Activated CD8-positive, alpha-beta memory T cell treated with anti-CD3 and anti-CD28 coated beads, Interleukin-2, amount 10 ng/mL, durations not matched to agents 7 days and 5 days (primary cell): ENCODE results near the gene RUVBL2. TPM values are rescaled to one million over a fixed set of nuclear protein-coding genes. Genes with fewer than 3 reads are reported as not detected.
A peak's percentile ranks its signal among the peaks of the same experiment; 100 is the strongest.
"Not testable (repeated sequence)": the region's sequence is repeated elsewhere in the genome, so short reads cannot be mapped to it uniquely, and the experiment has no call there.

ENCODE experiments used
- ATAC-seq: fragments of 150-1000 bp; cut with Tn5 transposase; one replicate; pipeline ENCODE4 v1.10.0; 2021; ENCODE audit warnings: moderate library complexity
- CTCF ChIA-PET: fragments of 350-600 bp; sonication (Branson Sonifier 250); formaldehyde crosslinking; loops from one replicate; lab custom pipeline; 2021; ENCODE audit warnings: antibody characterized with exemption; lab: Charles Lee
- DNase-seq: peaks from one replicate; pipeline ENCODE4 v3.0.0-alpha.2; 2020
- H3K27ac Mint-ChIP-seq: one replicate; pipeline ENCODE4 v1.8.0; 2021; ENCODE audit warnings: mild to moderate bottlenecking, mixed read lengths
- H3K27me3 Mint-ChIP-seq: one replicate; pipeline ENCODE4 v1.8.0; 2021; ENCODE audit warnings: mixed read lengths
- H3K36me3 Mint-ChIP-seq: one replicate; pipeline ENCODE4 v1.8.0; 2021; ENCODE audit warnings: mild to moderate bottlenecking, mixed read lengths
- H3K4me1 Mint-ChIP-seq: one replicate; pipeline ENCODE4 v1.8.0; 2021; ENCODE audit warnings: mixed read lengths
- H3K4me3 Mint-ChIP-seq: one replicate; pipeline ENCODE4 v1.8.0; 2021; ENCODE audit warnings: mild to moderate bottlenecking, moderate library complexity, mixed read lengths
- H3K9me3 Mint-ChIP-seq: one replicate; pipeline ENCODE4 v1.8.0; 2022; ENCODE audit warnings: low read depth, mixed read lengths
- total RNA-seq, 2 experiments: library from RNA; stranded (reverse); gene quantifications; one replicate each; pipeline ENCODE4 v1.2.3, GENCODE V29; 2021

RUVBL2 gene
- total RNA-seq, 2 experiments from 2014 or later: 124 to 125 TPM

DNA sequence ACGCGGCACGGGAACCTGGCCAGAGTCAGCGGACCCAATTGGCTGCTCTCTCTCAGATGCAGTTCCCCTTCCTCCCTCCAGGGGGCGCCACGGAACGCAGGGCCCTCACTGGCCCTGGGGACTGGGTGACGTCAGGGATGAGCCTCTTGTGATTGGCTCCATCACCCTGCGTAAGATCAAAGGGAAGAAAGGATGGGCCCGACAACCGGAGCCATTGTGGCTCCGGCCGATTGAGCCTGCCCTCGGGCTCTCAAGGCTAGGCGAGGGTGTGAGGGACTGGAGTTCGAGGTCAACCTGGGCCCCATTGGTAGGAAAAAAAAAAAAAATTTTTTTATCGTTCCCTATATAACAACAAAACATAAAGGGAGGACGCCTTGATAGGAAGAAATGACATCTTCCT, 43.1 kb downstream of the RUVBL2 start, which contains the start of gene CGB1:
TSS of gene CGB1 (minus strand) at position 81 of the 400 bp plus-strand sequence. CDS start 184 bp downstream, outside the sequence.
- H3K27me3 Mint-ChIP-seq, H3K36me3 Mint-ChIP-seq, H3K9me3 Mint-ChIP-seq, H3K27ac Mint-ChIP-seq, H3K4me1 Mint-ChIP-seq, H3K4me3 Mint-ChIP-seq, CTCF ChIA-PET: not testable (repeated sequence)
- peak; percentile 67 for DNase-seq
- peak; percentile 60 for ATAC-seq

DNA sequence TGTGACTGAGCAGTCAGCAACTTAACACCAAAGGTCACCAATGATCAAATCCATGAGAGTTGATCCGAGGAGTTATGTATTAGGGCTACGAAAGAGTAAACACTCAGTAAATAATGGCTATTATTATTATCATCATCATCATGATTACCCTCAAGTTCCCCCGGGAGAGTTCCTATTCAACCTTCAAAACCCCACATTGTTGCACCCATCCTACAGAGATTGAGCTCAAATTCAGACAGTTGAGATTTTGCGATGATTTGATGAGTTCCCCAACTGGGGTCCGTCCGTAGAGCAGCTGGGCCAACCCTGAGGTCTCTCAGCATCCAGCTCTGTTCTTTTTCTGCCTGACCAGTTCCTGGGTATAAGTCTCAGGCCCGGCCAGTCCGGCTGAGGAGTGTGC, 44.4 kb downstream of the RUVBL2 start:
- H3K4me1 Mint-ChIP-seq, H3K36me3 Mint-ChIP-seq, H3K27me3 Mint-ChIP-seq, CTCF ChIA-PET, H3K4me3 Mint-ChIP-seq, ATAC-seq, H3K27ac Mint-ChIP-seq, H3K9me3 Mint-ChIP-seq, DNase-seq: not testable (repeated sequence)

DNA sequence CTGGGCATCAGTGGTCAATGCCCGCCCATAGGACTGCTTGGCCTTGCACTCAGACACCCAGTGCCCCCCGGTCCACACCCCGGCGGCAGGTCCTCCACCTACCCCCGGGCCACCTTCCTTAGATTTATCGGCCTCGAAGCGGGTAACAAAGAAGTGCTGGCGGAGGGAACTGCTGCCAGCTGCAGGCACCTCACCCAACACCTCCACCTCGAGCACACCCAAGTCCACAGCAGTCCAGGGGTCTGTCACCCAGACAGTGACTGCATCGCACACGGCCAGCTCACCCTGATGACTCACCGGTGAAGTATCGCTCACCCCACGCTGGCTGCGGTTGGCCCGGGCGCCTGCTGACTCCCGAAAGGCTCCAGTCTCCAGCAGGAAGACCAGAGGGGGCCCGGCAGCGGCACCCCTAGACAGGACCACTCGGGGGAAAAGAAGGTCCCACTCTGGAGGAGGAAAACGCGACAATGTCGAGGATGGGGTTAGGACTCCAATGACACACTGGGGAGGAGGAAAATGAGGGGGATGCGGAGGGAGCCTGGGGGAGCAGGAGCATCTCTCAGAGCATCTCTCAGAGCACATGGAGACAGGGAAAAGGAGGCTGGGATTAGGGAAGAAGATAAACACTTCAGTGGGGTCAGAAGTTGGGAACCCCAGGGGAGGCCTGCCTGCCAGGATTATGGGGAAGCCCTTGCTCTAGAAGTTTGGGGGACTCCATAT, 45.0 kb downstream of the RUVBL2 start:
- ATAC-seq, H3K27me3 Mint-ChIP-seq, H3K4me1 Mint-ChIP-seq, H3K4me3 Mint-ChIP-seq, DNase-seq, H3K36me3 Mint-ChIP-seq, H3K27ac Mint-ChIP-seq, H3K9me3 Mint-ChIP-seq, CTCF ChIA-PET: not testable (repeated sequence)

DNA sequence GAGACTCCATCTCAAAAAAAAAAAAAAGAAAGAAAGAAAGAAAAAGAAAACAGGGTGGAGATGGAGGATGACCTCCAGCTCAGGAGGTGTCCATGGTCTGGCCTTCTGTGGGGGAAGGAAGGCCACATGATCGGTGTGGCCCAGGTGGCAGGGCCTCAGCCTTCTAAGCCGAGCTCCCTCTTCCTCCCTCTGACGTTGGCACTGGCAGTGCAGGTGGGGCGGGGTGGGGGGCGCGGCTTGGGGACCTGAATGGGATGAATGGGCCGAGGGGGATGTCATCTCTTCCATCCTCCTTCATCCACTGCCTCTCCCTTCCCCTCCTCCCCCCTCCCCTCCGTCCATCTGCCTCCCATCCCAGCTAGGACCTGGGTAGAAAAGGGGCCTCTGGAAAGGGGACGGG, 46.0 kb downstream of the RUVBL2 start:
- H3K27me3 Mint-ChIP-seq, H3K4me3 Mint-ChIP-seq, H3K9me3 Mint-ChIP-seq, ATAC-seq, CTCF ChIA-PET, DNase-seq, H3K36me3 Mint-ChIP-seq, H3K27ac Mint-ChIP-seq, H3K4me1 Mint-ChIP-seq: not testable (repeated sequence)

DNA sequence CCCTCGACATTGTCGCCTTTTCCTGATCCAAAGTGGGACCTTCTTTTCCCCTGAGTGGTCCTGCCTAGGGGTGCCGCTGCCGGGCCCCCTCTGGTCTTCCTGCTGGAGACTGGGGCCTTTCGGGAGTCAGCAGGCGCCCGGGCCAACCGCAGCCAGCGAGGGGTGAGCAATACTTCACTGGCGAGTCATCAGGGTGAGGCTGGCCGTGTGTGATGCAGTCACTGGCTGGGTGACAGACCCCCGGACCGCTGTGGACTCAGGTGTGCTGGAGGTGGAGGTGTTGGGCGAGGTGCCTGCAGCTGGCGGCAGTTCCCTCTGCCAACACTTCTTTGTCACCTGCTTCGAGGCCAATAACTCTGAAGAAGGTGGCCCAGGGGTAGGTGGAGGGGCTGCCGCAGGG, 48.5 kb downstream of the RUVBL2 start:
- H3K27me3 Mint-ChIP-seq: no peaks in the 10 kb centered on the region
- no peaks in the 10 kb centered on the region for H3K9me3 Mint-ChIP-seq
- H3K27ac Mint-ChIP-seq: no peak overlapping the region
- no peaks in the 10 kb centered on the region for H3K4me1 Mint-ChIP-seq
- H3K36me3 Mint-ChIP-seq: no peaks in the 10 kb centered on the region
- CTCF ChIA-PET: no interaction called here
- no peak overlapping the region for H3K4me3 Mint-ChIP-seq
- ATAC-seq: no peak
- DNase-seq: no peak

DNA sequence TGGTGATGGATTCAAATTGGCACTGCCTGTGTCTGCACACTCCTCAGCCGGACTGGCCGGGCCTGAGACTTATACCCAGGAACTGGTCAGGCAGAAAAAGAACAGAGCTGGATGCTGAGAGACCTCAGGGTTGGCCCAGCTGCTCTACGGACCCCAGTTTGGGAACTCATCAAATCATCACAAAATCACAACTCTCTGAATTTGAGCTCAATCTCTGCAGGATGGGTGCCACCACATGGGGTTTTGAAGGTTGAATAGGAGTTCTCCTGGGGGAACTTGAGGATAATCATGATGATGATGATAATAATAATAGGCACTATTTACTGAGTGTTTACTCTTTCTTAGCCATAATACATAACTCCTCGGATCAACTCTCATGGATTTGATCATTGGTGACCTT, 49.0 kb downstream of the RUVBL2 start:
- CTCF ChIA-PET, H3K36me3 Mint-ChIP-seq, H3K4me3 Mint-ChIP-seq, ATAC-seq, H3K4me1 Mint-ChIP-seq, DNase-seq, H3K27me3 Mint-ChIP-seq, H3K27ac Mint-ChIP-seq, H3K9me3 Mint-ChIP-seq: not testable (repeated sequence)

DNA sequence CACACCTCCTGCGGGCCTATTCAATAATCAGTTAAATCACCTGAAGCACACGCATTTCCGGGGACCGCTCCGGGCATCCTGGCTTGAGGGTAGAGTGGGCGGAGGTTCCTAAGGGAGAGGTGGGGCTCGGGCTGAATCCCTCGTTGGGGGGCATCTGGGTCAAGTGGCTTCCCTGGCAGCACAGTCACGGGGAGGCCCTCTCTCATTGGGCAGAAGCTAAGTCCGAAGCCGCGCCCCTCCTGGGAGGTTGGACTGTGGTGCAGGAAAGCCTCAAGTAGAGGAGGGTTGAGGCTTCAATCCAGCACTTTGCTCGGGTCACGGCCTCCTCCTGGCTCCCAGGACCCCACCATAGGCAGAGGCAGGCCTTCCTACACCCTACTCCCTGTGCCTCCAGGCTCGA, 49.9 kb downstream of the RUVBL2 start, which contains the start of gene CGB5:
TSS of gene CGB5 (plus strand) at position 301 of the 400 bp plus-strand sequence. CDS start 362 bp downstream, outside the sequence.
- DNase-seq, H3K4me1 Mint-ChIP-seq, H3K36me3 Mint-ChIP-seq, H3K4me3 Mint-ChIP-seq, ATAC-seq, CTCF ChIA-PET, H3K27me3 Mint-ChIP-seq, H3K27ac Mint-ChIP-seq, H3K9me3 Mint-ChIP-seq: not testable (repeated sequence)

DNA sequence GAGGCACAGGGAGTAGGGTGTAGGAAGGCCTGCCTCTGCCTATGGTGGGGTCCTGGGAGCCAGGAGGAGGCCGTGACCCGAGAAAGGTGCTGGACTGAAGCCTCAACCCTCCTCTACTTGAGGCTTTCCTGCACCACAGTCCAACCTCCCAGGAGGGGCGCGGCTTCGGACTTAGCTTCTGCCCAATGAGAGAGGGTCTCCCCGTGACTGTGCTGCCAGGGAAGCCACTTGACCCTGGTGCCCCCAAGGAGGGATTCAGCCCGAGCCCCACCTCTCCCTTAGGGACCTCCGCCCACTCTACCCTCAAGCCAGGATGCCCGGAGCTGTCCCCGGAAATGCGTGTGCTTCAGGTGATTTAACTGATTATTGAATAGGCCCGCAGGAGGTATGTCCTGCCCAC, 55.3 kb downstream of the RUVBL2 start, which contains the start of gene CGB8:
TSS of gene CGB8 (minus strand) at position 101 of the 400 bp plus-strand sequence. CDS start 372 bp downstream, outside the sequence.
- H3K4me1 Mint-ChIP-seq, H3K27me3 Mint-ChIP-seq, H3K36me3 Mint-ChIP-seq, H3K27ac Mint-ChIP-seq, DNase-seq, ATAC-seq, CTCF ChIA-PET, H3K9me3 Mint-ChIP-seq, H3K4me3 Mint-ChIP-seq: not testable (repeated sequence)

DNA sequence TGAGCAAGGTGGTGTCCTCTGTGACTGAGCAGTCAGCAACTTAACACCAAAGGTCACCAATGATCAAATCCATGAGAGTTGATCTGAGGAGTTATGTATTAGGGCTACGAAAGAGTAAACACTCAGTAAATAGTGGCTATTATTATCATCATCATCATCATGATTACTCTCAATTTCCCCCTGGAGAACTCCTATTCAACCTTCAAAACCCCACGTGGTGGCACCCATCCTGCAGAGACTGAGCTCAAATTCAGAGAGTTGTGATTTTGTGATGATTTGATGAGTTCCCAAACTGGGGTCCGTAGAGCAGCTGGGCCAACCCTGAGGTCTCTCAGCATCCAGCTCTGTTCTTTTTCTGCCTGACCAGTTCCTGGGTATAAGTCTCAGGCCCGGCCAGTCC, 56.1 kb downstream of the RUVBL2 start:
- ATAC-seq, DNase-seq, H3K36me3 Mint-ChIP-seq, H3K27ac Mint-ChIP-seq, H3K9me3 Mint-ChIP-seq, H3K4me1 Mint-ChIP-seq, CTCF ChIA-PET, H3K27me3 Mint-ChIP-seq, H3K4me3 Mint-ChIP-seq: not testable (repeated sequence)

DNA sequence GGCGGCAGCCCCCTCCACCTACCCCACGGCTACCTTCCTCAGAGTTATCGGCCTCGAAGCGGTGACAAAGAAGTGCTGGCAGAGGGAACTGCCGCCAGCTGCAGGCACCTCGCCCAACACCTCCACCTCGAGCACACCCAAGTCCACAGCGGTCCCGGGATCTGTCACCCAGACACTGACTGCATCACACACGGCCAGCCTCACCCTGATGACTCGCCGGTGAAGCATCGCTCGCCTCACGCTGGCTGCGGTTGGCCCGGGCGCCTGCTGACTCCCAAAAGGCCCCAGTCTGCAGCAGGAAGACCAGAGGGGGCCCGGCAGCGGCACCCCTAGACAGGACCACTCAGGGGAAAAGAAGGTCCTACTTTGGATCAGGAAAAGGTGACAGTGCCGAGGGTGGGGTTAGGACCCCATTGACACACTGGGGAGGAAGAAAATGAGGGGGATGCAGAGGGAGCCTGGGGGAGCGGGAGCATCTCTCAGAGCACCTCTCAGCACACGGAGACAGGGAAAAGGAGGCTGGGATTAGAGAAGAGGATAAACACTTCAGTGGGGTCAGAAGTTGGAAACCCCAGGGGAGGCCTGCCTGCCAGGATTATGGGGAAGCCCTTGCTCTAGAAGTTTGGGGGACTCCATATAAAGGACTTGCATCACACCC, 56.8 kb downstream of the RUVBL2 start:
- H3K4me3 Mint-ChIP-seq, H3K36me3 Mint-ChIP-seq, CTCF ChIA-PET, DNase-seq, H3K9me3 Mint-ChIP-seq, H3K4me1 Mint-ChIP-seq, ATAC-seq, H3K27ac Mint-ChIP-seq, H3K27me3 Mint-ChIP-seq: not testable (repeated sequence)

DNA sequence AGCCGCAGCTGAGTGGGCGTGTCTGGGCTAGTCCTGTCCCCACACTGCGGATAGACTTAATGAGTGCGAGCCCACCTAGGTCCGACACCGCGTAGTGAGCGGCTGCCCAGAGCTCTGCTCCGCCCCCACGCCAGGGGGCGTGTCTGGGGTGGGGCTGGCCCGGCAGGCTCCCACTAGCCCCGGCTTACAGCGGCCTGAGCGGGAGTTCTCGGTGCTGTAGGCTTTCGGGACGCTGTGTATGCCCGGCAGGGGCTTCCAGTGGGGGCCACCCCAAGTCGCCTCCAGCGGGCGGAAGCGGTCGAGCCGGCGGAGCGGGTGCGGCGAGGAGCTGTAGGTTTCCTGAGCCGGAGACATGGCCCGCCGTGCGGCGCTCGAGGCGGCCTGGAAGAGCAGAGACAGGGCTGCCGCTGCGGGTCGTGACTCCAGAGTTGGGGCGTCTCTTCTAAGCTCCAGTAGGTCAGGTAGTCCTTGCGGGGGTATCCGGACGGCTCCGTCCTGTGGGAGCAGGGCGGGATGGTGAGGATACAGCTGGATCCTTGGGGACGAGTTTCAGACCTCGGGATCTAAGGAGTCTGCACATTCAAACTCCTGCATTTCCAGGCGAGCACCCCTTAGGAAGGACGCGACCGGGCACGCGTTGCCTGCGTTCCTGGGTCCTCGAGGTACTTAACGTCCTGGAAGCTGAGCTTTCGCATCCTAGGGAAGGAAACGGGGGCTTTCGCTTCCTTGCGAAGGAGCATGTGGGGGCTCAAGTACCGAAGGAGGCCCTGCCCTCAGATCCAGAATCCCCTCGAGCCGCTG, 62.6 kb downstream of the RUVBL2 start:
- Mint-ChIP-seq H3K27me3 (peaks cover 58% of the 10 kb centered on the region), H3K4me3 (peak overlapping the region; percentile 52), H3K9me3 (no peaks in the 10 kb centered on the region), H3K36me3 (no peaks in the 10 kb centered on the region), H3K4me1 (peaks cover 22% of the 10 kb centered on the region), H3K27ac (no peak overlapping the region)
- CTCF ChIA-PET: interaction anchor here (0.6 to 2.0 kb wide), 9 partner anchors 11 to 261 kb away, joined by 3 to 10 read pairs (median 3); partner anchors contain the start of genes GYS1 and RUVBL2
- DNase-seq (peak; percentile 73), ATAC-seq (peak; percentile 86)

DNA sequence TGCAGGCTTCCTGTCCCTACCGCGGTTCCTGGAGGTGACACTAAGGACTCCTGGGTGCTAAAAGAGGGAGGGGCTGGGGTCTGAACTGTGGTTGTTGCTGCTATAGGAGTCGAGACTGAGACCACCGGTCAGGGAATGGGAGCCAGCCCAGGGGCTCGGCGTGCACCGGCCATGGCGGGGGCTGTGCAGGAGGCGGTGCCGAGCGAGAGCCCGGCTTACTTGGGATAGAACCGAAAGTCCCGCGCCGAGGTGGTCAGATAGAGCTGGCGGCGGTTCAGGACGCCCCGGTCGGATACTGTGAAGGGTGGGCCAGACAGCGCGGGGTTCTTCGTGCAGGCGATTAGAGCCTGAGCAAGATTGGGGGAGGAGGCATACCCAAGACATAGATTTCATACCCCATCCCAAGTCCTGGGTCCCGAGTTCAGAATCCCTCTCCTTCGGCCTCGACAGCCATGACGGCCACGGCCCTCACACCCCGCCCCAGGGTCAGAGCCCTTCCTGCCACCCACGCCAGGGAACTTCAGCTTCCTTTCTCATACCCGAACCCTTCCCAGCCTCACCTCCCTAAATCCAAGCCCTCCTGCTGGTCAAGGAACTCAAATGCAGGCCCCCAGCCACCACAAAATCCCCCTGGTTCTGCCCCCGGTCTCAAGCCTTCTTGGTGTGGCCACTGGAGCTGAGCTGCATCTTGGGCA, 63.4 kb downstream of the RUVBL2 start:
- peaks cover 62% of the 10 kb centered on the region for H3K27me3 Mint-ChIP-seq
- H3K4me1 Mint-ChIP-seq: peaks cover 24% of the 10 kb centered on the region
- H3K27ac Mint-ChIP-seq, H3K36me3 Mint-ChIP-seq, H3K9me3 Mint-ChIP-seq, DNase-seq: not testable (repeated sequence)
- H3K4me3 Mint-ChIP-seq: peak overlapping the region; percentile 52
- ATAC-seq: peak; percentile 38
- CTCF ChIA-PET: interaction anchor here (0.6 to 2.0 kb wide), 11 partner anchors 11 to 262 kb away, joined by 3 to 10 read pairs (median 4); partner anchors contain the start of genes GYS1 and RUVBL2
